ENCODE measurements around the gene TAC4.
"Not testable (repeated sequence)": the region's sequence is repeated elsewhere in the genome, so short reads cannot be mapped to it uniquely, and the experiment has no call there.

Gene TAC4

DNA sequence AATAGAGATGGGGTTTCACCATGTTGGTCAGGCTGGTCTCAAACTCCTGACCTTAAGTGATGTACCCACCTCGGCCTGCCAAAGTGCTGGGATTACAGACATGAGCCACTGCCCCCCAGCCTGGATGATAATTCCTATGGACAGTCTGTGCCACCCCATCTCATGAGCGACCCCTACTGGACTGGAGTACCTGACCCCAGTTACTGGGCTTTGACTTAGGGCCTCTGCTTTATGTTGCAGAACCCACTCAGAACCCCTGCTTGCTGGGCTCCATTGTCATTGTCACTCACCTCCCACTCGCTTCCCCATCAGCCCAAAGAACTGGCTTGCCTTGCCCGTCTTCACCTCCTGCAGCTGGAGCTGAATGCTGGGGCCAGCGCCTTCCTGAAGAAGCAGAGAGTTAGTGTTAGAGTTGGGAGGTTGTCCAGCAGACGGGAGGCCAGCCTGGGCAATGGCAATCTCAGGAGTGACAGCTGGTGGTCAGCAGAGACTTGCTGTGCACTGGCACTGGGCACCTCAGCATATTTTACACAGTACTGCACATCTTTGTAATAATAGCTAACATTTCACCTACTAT lies 4.0 kb downstream of the TAC4 start:
- DNase-seq (ENCODE audit: low spot score) = no peak

DNA sequence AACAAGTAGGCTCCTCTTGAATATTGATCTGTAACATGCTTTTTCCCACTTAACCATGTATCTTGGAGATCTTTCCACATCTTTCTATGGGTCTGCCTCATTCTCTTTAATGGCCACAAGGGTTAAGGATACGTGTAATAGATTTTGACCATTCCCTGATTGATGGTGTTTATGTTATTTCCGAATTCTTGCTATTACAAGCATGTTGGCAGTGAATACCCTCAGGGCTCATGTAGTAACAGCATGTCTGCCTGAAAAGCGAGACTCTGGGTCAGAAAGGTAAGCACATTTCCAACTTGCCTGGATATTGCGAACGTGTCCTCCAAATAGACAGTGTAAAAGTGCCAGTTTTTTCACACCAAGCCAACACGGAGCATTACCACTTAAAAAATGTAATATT lies 5.0 kb downstream of the TAC4 start:
- DNase-seq (ENCODE audit: low spot score) = no peak

DNA sequence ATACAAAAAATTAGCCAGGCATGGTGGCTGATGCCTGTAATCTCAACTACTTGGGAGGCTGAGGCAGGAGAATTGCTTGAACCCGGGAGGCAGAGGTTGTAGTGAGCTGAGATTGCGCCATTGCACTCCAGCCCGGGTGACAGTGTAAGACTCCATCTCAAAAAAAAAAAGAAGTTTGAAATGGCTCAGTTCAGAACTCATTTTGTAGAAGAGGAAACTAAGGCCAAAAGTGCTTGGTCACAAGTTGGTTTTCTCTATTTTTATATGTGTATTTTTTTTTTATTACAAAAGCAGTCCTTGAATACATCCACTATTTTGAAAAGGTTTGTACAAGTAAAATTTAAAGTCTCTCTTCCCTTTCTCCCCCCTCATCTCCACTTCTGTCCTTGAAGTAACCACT lies 5.5 kb downstream of the TAC4 start:
- no peak for DNase-seq (ENCODE audit: low spot score)

DNA sequence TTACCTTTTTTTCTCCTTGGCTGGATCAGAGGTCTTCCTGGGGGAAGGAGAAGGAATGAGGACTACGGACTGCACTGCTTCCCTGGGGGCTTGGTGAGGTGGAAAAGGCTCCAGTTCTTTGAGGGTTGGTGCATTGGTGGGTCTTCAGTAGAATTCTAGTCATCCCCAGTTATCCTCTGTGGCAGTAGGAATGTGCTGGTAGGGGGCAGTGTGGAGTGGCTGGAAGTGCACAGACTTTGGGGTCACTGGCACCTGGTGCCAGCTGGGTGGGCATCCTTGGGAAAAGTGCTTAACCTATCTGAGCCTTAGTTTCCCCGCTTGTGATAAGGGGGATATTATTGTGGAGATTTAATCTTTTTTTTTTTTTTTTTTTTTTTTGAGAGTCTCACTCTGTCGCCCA lies 6.3 kb downstream of the TAC4 start:
- no peak for DNase-seq (ENCODE audit: low spot score)

DNA sequence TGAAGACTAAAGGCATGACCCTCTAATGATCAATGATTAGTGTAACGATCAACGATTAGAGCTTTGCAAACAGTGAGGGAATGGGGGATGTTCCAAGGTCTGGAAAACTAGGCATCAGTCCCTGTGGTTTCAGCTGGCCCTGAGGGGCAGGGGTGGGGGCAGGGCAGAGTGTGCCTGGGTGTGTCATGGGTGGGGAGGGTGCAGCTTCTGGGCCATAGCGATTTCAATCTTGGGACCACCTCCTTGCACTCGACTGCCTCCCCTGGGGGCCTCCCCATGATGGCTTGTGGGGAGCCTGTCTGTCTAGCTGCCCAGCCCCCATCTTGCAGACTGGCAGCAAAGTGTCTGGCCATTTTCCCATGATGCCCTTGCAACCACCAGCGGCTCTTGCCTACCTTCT lies 8.4 kb downstream of the TAC4 start:
- DNase-seq (ENCODE audit: low spot score) = no peak

DNA sequence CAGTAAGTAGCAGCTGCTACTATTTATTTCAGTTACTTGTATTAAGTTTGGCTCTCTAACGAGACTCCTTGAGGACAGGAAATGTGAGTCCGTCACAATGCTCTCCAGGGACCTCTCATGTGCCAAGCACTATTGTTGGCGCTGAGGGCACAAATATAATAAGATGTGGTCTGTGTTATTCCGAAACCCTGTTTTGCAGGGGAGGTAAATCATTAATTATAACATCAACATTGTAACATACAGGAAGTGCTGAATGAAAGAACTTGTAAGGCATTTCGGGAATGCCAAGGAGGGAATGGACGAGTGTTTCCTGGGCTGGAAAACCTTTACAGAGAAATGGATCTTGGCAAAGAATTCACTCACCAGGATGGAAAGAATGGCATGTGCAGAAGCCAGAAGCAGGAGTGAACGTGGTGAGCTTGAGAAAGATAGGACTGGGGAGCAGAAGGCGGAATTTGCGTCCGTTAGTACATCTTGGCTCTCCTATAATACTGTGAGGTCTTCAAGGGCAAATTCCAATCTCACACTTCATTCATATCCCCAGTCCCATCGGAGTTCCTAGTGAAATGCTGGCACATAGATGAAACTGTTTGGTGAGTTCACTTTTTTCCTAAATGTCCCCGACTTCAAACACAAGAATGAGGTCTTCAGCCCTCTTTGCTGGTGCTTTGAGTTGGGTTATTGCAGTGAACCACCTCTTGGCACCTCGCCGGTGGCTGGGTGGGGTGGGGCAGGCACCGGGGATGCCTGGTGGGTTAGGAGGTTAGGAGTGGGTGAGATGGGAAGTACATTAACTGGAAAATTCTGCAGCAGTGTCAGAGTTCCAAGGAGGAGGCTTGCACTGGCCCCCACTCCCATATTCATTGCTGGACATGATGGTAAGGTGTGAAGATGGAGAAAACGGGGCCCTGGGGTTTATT lies 11.5 kb downstream of the TAC4 start:
- DNase-seq (ENCODE audit: low spot score) = no peak

DNA sequence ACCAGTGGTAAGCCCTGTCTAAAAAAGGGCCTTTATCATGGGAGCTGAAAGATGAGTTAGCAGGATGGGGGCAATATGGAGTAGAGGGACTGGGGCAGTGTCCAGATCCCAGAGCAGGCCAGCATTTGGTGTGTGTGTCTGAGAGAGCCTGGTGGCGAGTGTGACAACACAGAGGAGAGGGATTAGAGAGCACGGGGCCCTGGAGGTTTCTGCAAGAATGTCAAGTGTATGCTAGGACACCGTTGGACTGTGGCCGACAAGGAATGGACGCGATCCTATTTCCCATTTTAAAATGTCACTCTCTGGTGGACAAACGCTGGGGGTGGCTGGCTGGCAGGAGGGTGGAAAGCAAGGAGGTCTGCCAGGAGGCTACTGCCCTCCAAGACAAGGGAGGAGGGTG lies 12.4 kb downstream of the TAC4 start:
- DNase-seq (ENCODE audit: low spot score) = no peak

DNA sequence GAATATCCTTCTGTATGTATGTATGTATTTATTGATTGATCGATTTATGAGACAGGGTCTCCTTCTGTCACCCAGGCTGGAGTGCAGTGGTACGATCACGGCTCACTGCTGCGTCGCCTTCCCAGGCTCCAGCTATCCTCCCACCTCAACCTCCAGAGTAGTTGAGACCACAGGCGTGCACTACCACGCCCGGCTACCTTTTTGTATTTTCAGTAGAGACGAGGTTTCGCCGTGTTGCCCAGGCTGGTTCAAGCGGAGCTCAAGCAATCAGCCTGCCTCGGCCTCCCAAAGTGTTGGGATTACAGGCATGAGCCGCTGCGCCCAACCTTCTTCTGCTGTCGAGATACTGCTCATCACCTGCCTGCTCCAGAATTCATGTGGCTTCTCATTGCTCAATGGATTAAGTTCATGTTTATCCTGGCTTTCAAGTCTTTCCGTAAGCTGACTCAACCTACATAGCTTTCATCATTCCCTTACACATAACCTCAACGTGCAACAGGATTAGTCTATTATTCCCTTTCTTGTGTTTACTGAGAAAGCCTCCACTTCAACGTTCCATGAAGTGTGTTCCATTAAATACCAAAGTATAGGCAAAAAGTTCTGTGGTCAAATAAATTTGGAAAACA lies 13.6 kb downstream of the TAC4 start:
- no peak for DNase-seq (ENCODE audit: low spot score)

DNA sequence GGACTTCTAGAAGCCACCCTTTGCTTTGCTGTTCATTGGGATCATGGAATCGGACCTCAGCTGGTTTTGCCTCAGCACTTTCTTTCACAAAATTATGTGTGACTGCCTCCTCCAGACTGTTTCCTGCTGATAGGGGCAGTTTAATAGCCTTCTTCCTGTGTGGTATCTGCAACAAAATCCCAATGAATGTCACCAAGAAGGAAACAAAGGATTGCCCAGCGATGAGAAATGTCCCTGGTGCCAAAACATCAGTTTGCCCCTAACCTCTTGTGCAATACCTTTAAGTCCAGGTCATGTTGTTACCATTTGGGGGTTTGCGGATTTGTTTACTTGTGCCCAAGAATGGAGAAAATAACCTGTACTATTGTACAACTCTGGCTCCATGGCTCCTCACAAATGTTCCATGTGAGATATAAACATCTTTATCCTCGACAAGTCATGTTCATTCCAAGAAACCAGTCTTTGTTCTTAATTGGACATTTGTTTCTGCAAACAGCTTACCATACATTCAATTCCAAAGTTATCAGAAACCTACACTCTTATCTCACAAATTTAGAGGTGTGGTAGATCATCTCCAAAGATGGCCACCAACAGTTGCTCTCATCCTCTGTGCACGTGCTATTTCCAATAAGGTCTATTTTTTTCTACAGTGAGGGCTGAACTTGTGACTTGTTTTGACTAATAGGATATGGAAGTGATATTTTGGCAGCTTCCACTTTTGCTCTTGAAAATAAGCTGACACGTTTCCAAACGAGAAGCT lies 14.8 kb downstream of the TAC4 start:
- no peak for DNase-seq (ENCODE audit: low spot score)

DNA sequence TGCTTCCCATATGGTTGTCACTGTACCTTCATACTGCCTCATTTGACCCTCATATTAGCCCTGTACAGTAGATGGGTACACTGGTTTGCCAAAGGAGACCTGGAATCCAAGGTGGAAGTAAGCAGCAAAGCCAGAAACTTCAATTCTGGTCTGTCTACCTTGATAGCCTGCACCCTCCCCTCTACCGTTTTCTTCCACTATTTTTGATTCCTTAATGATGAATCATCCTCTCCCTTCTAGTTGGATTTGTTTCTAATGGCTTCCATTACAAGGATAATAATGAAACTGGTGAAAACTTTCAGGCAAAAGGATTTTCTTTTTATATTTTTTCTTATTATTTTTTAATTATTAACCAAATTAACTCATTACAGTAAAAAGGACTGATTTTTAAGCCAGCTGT lies 17.3 kb downstream of the TAC4 start:
- no peak for DNase-seq (ENCODE audit: low spot score)

DNA sequence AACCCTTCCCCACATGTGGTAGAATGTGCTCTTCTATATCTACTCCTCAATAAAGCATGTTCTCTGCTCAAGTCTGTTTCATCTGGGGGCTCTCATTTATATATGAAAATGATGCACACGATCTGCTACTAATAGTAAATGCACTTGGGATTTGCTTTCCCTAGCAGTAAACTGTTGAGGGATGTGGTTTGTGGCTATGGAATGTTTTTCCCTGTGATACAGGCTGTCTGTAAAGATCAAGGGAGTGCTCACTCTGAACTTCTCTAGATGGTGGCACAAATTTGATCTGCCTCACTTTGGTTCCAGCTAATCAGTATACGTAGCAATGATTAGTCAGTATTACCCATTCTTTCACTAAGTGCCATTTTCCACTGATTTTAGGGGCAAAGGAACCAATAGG lies 18.8 kb downstream of the TAC4 start:
- no peak for DNase-seq (ENCODE audit: low spot score)

DNA sequence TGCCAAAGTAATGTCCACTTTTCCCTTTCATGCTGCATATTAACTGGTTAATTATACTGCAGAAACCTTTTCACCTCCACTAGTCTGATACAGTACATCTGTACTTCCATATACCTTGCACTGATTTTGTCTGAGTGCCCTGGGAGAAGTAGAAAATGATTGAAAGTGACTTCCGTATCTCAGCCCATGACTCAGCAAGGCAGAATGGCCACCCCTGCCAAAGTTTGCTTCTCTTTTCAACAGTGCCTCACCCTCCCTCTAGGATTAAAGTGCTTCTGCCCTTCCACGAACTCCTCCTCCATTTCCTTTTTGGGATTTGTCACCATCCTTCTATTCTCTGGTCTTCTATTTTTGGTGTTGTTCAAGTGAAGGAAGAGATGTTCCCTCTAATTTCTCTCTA lies 19.5 kb downstream of the TAC4 start:
- not testable (repeated sequence) for DNase-seq (ENCODE audit: low spot score)

DNA sequence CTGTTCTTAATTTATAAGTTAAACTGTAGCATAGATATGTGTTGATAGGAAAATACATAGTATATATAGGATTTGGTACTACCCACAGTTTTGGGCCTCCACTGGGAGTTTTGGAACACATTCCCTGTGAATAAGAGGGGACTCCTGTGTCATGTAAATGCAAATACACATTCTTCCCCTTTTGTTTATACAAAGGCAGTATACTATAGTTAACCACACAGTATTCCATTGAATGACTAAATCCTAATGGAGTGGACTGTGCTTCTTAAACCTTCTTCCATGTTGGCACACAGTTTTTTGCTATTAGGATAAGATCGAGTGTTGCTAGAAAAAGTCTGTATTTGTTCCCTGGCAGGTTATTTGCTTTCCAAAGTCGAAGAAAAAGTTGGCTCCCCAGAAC lies 22.2 kb downstream of the TAC4 start:
- DNase-seq (ENCODE audit: low spot score) = no peak

DNA sequence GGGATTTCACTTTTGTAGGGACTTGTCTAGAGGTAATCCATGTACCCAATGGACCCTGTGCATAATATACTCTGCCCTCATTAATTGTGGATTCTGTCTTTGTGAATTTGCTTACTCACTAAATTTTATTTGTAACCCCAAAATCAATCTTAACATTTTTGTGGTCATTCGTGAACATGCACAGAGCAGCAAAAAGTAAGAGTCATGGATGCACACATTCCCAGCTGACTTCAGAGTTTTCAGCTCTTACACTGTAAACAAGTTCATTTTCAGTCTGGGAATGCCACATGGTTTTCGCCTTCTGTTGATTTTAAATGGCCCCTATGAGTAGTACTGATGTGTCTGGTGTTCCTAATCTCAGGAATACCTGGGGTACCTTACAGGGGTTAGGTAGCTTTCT lies 24.3 kb downstream of the TAC4 start:
- no peak for DNase-seq (ENCODE audit: low spot score)

DNA sequence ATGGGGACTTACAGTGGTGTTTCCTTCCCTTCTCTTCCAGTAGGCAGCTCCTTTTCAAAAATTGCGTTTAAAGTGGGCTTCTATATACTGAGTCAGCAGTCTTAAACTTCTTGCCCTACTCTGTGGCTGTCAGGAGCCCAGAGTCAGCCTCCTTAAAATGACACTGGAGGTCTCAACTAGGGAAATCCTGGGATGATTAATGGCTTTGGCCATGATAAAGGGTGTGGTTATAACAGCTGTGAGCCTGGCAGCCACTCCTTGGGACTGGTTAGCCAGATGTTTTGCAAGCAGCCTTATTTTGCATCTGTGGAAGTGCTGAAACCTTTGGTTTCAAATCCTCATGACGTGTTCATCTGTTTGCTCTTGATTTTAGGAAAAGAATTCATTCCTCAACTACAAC lies 25.0 kb downstream of the TAC4 start:
- no peak for DNase-seq (ENCODE audit: low spot score)

DNA sequence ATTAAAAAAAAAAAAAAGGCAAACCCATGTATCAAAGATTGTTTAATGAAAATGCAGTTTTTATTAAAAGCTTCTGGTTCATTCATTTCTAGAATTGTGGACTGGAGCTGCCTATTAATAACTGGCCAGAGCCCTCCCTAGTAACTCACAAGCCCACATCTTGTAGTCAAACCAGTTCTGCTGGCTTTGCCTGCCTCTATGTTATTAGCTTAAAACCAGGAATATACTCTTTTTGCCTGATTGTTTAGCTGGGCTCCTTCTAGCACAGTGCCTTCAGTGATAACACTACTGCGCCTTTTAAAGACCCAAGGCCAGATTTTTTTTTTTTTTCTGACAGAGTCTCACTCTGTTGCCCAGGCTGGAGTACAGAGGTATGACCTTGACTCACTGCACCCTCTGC lies 26.0 kb downstream of the TAC4 start:
- no peak for DNase-seq (ENCODE audit: low spot score)

DNA sequence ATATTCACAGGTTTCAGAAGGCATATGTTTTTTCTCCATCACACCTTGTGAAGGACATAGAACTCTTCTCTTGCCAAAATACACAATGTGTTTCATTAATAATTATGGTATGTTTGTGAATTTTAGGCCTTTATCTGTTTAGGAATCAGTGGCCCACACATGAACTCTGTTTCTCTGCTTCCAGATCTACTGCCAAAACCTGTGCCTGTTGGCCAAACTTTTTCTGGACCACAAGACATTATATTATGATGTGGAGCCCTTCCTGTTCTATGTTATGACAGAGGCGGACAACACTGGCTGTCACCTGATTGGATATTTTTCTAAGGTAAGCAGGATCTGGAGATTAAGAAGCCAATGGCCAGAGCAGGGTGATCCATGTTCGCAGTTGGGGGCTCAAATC lies 26.4 kb downstream of the TAC4 start:
- DNase-seq (ENCODE audit: low spot score) = no peak

DNA sequence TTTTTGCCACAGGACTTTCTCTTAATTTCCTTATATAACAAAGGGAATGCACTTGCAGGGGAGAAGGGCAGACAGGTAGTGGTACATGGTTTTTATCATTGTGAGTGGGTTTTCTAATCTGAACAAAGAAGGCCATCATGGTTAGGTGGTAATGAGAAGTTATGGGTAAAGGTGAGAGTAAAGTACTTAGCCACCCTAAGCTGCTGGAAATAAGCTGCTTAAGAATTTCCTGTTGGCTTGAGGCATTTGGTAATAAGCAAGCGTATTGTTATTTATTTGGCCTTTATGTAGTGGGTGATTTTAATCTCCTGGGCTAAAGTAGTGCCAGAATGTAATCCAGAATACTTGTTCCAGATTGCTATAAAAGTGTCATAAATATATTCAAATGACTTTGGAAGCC lies 27.1 kb downstream of the TAC4 start:
- DNase-seq (ENCODE audit: low spot score) = no peak

DNA sequence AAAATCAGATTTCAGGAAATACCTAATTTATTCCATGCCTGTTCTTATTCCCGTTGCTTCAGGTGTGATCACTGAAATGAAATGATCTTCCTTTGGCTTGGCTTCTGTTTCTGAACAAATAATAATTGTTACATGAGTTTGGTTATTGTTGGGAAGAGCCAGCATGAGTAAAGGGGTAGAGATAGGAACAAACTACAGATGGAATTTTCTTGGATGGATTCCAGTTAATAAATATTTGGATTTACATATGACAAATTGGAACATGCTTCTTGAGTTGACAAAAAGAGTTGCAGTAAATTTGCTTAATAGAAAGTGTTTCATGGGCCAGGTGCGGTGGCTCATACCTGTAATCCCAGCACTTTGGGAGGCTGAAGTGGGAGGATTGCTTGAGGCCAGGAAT lies 28.2 kb downstream of the TAC4 start:
- no peak for DNase-seq (ENCODE audit: low spot score)

DNA sequence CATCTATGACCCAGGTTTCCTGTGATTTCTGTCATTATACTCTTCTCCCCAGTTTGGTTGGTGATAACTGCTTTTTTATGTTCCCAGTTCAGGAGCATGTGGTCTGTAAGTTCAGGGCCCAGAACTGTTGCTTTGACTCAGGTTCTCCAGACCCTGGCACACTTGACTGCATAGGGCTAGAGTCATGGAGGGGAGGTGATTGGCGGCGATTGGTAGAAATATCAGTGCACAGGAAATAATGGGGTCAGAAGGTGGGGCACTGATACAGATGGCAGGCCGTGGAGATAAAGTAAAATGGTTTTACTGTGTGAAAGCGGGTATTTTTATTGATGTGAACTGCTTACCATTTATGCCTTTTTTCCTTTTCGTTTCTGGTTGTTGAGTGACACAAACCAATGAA lies 28.7 kb downstream of the TAC4 start:
- no peak for DNase-seq (ENCODE audit: low spot score)

DNA sequence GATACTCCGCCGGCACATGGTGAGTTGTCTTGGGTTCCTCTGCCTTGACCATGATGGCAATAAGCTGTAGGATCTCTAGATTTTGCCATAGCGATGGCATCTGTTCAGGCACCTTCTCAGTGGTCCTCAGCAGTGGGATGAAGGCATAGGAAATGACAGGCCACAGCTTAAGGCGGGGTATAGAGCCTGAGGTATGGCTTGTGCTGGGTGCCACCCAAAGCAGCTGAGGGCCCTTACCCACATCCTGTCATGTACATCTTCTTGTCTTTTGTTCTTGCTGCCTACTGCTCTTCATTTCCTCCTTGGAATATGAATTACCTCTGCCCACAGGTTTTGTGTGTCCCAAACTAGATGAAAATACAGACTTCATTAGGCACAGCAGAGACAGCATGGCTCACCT lies 29.9 kb downstream of the TAC4 start:
- DNase-seq (ENCODE audit: low spot score) = no peak

DNA sequence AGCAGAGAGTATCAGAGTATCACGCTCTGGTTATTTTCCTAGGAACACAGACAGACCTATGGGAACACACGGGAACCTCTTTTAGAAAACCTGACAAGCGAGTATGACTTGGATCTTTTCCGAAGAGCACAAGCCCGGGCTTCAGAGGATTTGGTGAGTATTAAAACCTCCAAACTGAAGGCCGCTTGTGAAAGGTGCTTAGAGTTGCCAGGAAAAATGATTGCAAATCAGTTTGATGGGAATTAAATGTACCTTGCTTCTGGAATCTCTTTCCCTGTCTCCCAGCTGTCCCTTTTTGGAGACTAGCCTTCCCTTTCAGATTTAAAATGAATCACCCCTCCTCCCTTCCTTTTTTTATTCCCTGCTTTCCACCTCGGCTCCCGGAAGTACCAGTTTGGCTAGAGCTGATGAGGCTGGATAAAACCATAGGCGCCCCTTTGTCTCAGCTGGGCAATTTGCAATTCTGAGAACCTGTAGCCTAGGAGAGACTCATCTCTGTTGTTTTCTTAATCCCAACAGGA lies 32.0 kb downstream of the TAC4 start:
- DNase-seq (ENCODE audit: low spot score) = no peak

Measured in SK-N-DZ (cell line).